ENCODE results near the gene PBOV1.

The PBOV1 gene

GRCh38 chr6:138205437-138206094, 12.7 kb downstream of the PBOV1 start:
- DNase-seq (ENCODE audit: low read depth in 2 of 2): no peak

- DNase-seq (ENCODE audit: low read depth in 2 of 2): no peak
Measured at GRCh38 chr6:138204792-138205384, 13.4 kb downstream of the PBOV1 start.

- no peak for DNase-seq (ENCODE audit: low read depth in 2 of 2)
Measured at GRCh38 chr6:138204303-138204702, 14.0 kb downstream of the PBOV1 start.

- DNase-seq (ENCODE audit: low read depth in 2 of 2): no peak
Measured at GRCh38 chr6:138203315-138203714, 15.0 kb downstream of the PBOV1 start.

GRCh38 chr6:138201836-138202235, 16.5 kb downstream of the PBOV1 start:
- no peak for DNase-seq (ENCODE audit: low read depth in 2 of 2)

- no peak for DNase-seq (ENCODE audit: low read depth in 2 of 2)
Measured at GRCh38 chr6:138198430-138199091, 19.7 kb downstream of the PBOV1 start.

- DNase-seq (ENCODE audit: low read depth in 2 of 2): no peak
Measured at GRCh38 chr6:138197570-138197969, 20.7 kb downstream of the PBOV1 start.

GRCh38 chr6:138196122-138196738, 22.1 kb downstream of the PBOV1 start:
- DNase-seq (ENCODE audit: low read depth in 2 of 2): no peak

GRCh38 chr6:138194287-138194686, 24.0 kb downstream of the PBOV1 start:
- no peak for DNase-seq (ENCODE audit: low read depth in 2 of 2)

- no peak for DNase-seq (ENCODE audit: low read depth in 2 of 2)
Measured at GRCh38 chr6:138188278-138188941, 29.9 kb downstream of the PBOV1 start.

GRCh38 chr6:138187156-138187555, 31.1 kb downstream of the PBOV1 start:
- no peak for DNase-seq (ENCODE audit: low read depth in 2 of 2)

GRCh38 chr6:138184230-138184629, 34.1 kb downstream of the PBOV1 start:
- no peak for DNase-seq (ENCODE audit: low read depth in 2 of 2)

- DNase-seq (ENCODE audit: low read depth in 2 of 2): no peak
Measured at GRCh38 chr6:138183790-138184134, 34.5 kb downstream of the PBOV1 start.

- no peak for DNase-seq (ENCODE audit: low read depth in 2 of 2)
Measured at GRCh38 chr6:138182939-138183789, 35.1 kb downstream of the PBOV1 start.

- DNase-seq (ENCODE audit: low read depth in 2 of 2): no peak
Measured at GRCh38 chr6:138176652-138177232, 41.5 kb downstream of the PBOV1 start.

- no peak for DNase-seq (ENCODE audit: low read depth in 2 of 2)
Measured at GRCh38 chr6:138175596-138175995, 42.7 kb downstream of the PBOV1 start.
